ENCODE measurements around the gene HAUS1. TPM values are rescaled to one million over a fixed set of nuclear protein-coding genes. Genes with fewer than 3 reads are reported as not detected.

HAUS1 gene
- total and polyA plus RNA-seq, 4 donors: 4.5 to 17.9 (median 6.5) TPM

- H3K9me3 ChIP-seq (ENCODE audit: control insufficient read depth in 4 of 4, low read length in 3 of 4): no peaks in the 10 kb centered on the region
- H3K27me3 ChIP-seq (ENCODE audit: control insufficient read depth in 4 of 4, insufficient read depth in 4 of 4, low read length in 3 of 4): no peaks in the 10 kb centered on the region
- no peak overlapping the region for H3K27ac ChIP-seq (ENCODE audit: low read depth in 1 of 2, low read length in 2 of 2)
- 96% methylated on average over 3 of the region's 3 CpGs for WGBS
- no peak overlapping the region for H3K4me3 ChIP-seq (ENCODE audit: low read depth in 1 of 3, low read length in 3 of 3)
- no peak for TF ChIP-seq HNF4A (conservative IDR thresholded peaks at IDR 0.05)
- no peak for TF ChIP-seq RAD21 (IDR thresholded peaks at IDR 0.05)
- TF ChIP-seq REST (IDR thresholded peaks at IDR 0.05): no peak
- TF ChIP-seq YY1 (IDR thresholded peaks at IDR 0.05): no peak
- no peak for TF ChIP-seq HNF4G (IDR thresholded peaks at IDR 0.05)
- no peak for TF ChIP-seq CTCF (IDR thresholded peaks at IDR 0.05; ENCODE audit: low read depth, low read length, missing input control)
- no peak for TF ChIP-seq ZBTB33 (IDR thresholded peaks at IDR 0.05)
- no peak for TF ChIP-seq RXRA (IDR thresholded peaks at IDR 0.05)
- TF ChIP-seq, protein P1, sequence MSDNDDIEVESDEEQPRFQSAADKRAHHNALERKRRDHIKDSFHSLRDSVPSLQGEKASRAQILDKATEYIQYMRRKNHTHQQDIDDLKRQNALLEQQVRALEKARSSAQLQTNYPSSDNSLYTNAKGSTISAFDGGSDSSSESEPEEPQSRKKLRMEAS (IDR thresholded peaks at IDR 0.05): no peak
- TF ChIP-seq ATF3 (IDR thresholded peaks at IDR 0.05): no peak
- TF ChIP-seq EGR1 (IDR thresholded peaks at IDR 0.05; ENCODE audit: low read depth in 2 of 2): no peak
- TF ChIP-seq TAF1 (conservative IDR thresholded peaks at IDR 0.05): no peak
- TF ChIP-seq NR2F2 (IDR thresholded peaks at IDR 0.05): no peak
- TF ChIP-seq FOXA1 (IDR thresholded peaks at IDR 0.05): no peak
- TF ChIP-seq JUND (IDR thresholded peaks at IDR 0.05): no peak
- no peak for TF ChIP-seq SP1 (IDR thresholded peaks at IDR 0.05)
- peaks cover 0 to 8% (median 4%) of the 10 kb centered on the region in 4 donors for H3K36me3 ChIP-seq (ENCODE audit: control insufficient read depth in 4 of 4, insufficient read depth in 3 of 4, low read depth in 1 of 4, low read length in 3 of 4)
- no peak for DNase-seq (ENCODE audit: low spot score)
- no peaks in the 10 kb centered on the region for H3K4me1 ChIP-seq (ENCODE audit: control insufficient read depth in 4 of 4, insufficient read depth in 4 of 4, low read length in 3 of 4)
- no peak overlapping the region for H3K9ac ChIP-seq (ENCODE audit: low read depth in 1 of 2, low read length in 2 of 2)
Observed at GRCh38 chr18:46110406-46110805, 6.2 kb downstream of the HAUS1 start.

DNA sequence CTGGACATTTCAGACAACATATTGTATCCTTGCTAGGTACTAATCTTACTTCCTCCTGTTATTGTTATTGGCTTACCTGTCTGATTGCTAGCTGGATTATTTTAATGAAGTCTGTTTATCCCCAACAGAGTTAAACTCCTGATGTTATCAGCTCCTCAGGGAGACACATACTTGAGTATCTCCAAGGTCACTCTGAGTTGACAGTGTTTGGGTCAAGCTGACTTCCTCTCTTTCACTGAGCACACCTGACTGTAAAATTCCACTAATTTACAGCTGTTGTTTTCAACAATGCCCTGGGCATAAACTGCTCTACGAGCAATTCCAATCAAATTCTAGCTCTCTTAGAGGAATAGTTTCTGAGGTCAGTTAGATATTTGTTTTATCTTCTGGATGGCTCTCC is 9.6 kb downstream of the HAUS1 start:
- H3K4me3 ChIP-seq (ENCODE audit: low read depth in 1 of 3, low read length in 3 of 3): no peak overlapping the region
- no peaks in the 10 kb centered on the region for H3K9me3 ChIP-seq (ENCODE audit: control insufficient read depth in 4 of 4, low read length in 3 of 4)
- H3K36me3 ChIP-seq (ENCODE audit: control insufficient read depth in 4 of 4, insufficient read depth in 3 of 4, low read depth in 1 of 4, low read length in 3 of 4): peaks cover 0 to 8% (median 4%) of the 10 kb centered on the region in 4 donors
- H3K4me1 ChIP-seq (ENCODE audit: control insufficient read depth in 4 of 4, insufficient read depth in 4 of 4, low read length in 3 of 4): no peaks in the 10 kb centered on the region
- 54% methylated on average over 1 of the region's 1 CpG for WGBS
- no peaks in the 10 kb centered on the region for H3K27me3 ChIP-seq (ENCODE audit: control insufficient read depth in 4 of 4, insufficient read depth in 4 of 4, low read length in 3 of 4)
- H3K27ac ChIP-seq (ENCODE audit: low read depth in 1 of 2, low read length in 2 of 2): no peak overlapping the region
- DNase-seq (ENCODE audit: low spot score): no peak
- H3K9ac ChIP-seq (ENCODE audit: low read depth in 1 of 2, low read length in 2 of 2): no peak overlapping the region
- TF ChIP-seq ATF3 (IDR thresholded peaks at IDR 0.05) (no peak), FOXA2 (IDR thresholded peaks at IDR 0.05) (no peak), RAD21 (IDR thresholded peaks at IDR 0.05) (no peak), HNF4G (IDR thresholded peaks at IDR 0.05) (no peak), EGR1 (IDR thresholded peaks at IDR 0.05; ENCODE audit: low read depth in 2 of 2) (no peak), SP1 (IDR thresholded peaks at IDR 0.05) (no peak), ZBTB33 (IDR thresholded peaks at IDR 0.05) (no peak), REST (IDR thresholded peaks at IDR 0.05) (no peak), YY1 (IDR thresholded peaks at IDR 0.05) (no peak)
